ENCODE results near the gene GSTT2.

GRCh38 chr22:24021304-24021703 is 41.4 kb downstream of the GSTT2 start:
- no peak for TF ChIP-seq CTCF (IDR thresholded peaks at IDR 0.05; ENCODE audit: borderline replicate concordance, extremely low read depth, low read length, poor library complexity, severe bottlenecking)
- TF ChIP-seq EZH2 (IDR thresholded peaks at IDR 0.05; ENCODE audit: borderline replicate concordance, low read depth, low read length, severe bottlenecking) = no peak

Data from DND-41 (cell line).